Activated CD4-positive, alpha-beta T cell treated with anti-CD3 and anti-CD28 coated beads for 48 hours (primary cell): Measurements from ENCODE around the gene SP7.
A peak's percentile ranks its signal among the peaks of the same experiment; 100 is the strongest.
"Not testable (repeated sequence)": the region's sequence is repeated elsewhere in the genome, so short reads cannot be mapped to it uniquely, and the experiment has no call there.

Source experiments
- DNase-seq: peaks from one replicate; pipeline ENCODE4 v3.0.0-alpha.2; 2020

The SP7 gene

GRCh38 chr12:53336181-53336681 lies at the start of gene SP7:
Gene SP7 (minus strand): TSS chr12:53336354. CDS start chr12:53335646, 708 bp downstream.
- DNase-seq, result no peak

- DNase-seq, result no peak
Measured at GRCh38 chr12:53383258-53383657, 47.1 kb upstream of the SP7 start.

GRCh38 chr12:53381731-53382630 lies 45.8 kb upstream of the SP7 start:
- peak; percentile 50 for DNase-seq

GRCh38 chr12:53380794-53381730 lies 44.9 kb upstream of the SP7 start:
- DNase-seq, result no peak

- DNase-seq, result peak; percentile 100
Measured at GRCh38 chr12:53380104-53380793, 44.1 kb upstream of the SP7 start, which contains the start of gene SP1. Gene SP1 (plus strand): TSS chr12:53380176. CDS start chr12:53380292, 116 bp downstream.

DNA sequence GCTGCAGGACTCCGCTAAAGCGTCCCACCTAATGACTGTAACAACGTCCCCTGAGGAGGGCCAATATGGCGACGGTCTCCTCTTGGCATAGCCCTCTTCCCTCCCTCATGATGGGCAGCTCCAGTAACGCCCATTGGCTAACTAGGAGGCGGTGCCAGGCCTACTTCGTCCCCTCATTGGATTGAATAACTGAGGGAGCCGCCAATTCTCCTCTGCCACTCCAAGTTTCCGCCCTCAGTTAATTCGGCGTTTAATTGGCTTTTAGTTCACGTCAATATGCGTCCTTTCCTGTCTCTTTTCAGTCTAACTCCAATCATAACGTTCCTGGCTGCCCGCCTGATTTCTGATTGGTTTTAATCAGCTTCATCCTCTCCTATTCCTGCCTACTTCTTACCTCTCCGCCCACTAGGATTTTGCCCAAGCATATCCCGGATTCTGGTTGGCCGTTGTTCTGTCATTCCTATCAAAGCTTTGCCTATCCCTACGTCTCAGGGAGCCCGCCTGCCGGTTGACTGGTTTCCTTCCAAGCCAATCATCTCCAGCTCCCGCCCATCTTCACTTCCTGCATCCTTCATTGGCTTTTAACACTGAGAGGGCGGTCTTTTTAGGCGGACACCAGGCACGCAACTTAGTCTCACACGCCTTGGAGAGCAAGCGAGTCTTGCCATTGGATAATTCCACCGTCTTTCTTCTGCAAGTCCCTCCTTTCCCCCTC lies 43.4 kb upstream of the SP7 start:
- peak; percentile 95 for DNase-seq

GRCh38 chr12:53378724-53379388 lies 42.7 kb upstream of the SP7 start:
- no peak for DNase-seq

GRCh38 chr12:53378222-53378621 lies 42.1 kb upstream of the SP7 start:
- no peak for DNase-seq

DNA sequence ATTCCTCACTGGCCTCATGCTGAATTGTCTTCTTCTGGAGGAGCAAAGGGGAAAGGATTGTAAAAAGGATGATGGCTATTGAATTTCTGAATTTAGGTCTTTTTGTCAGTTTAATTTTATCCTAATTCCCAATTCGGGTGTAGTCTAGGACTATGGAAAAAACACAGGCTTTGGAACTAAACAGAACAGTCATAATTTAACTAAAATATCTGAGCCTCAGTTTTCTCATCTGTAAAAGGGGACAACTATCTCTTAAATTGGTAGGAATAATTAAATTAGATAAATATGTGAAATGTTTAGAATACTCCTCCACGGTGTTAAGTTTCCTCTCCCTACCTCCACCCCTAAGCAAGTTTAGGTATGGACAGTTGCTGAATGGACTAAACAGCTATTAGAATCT lies 40.6 kb upstream of the SP7 start:
- DNase-seq, result no peak

GRCh38 chr12:53374277-53374676 lies 38.1 kb upstream of the SP7 start:
- DNase-seq, result not testable (repeated sequence)

- not testable (repeated sequence) for DNase-seq
Measured at GRCh38 chr12:53373554-53374133, 37.5 kb upstream of the SP7 start.

GRCh38 chr12:53365245-53365904 lies 29.2 kb upstream of the SP7 start:
- DNase-seq, result no peak

GRCh38 chr12:53361638-53362037 lies 25.5 kb upstream of the SP7 start:
- not testable (repeated sequence) for DNase-seq

DNA sequence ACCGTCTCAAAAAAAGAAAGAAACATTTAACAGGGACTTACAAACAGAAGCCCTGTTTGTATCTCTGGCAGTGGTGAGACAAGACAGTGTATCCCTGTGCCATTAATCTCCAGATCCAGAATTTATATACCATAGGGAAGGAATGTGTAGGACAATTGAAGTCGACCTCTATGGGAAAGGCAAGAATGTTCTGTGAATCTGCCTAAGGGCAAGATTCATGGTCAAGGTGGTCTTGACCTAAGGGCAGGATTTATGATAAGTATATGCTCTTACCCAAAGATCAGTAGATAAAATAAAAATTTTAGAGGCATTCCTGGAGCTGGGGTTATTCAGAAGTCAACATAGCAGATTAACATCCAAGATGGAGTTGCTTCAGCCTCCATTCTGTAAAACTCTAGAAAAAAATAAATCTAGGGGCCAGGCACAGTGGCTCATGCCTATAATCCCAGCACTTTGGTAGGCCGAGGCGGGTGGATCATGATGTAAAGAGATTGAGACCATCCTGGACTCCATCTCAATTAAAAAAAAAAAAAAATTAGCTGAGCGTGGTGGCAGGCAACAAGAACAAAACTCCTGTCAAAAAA lies 22.8 kb upstream of the SP7 start:
- no peak for DNase-seq

DNA sequence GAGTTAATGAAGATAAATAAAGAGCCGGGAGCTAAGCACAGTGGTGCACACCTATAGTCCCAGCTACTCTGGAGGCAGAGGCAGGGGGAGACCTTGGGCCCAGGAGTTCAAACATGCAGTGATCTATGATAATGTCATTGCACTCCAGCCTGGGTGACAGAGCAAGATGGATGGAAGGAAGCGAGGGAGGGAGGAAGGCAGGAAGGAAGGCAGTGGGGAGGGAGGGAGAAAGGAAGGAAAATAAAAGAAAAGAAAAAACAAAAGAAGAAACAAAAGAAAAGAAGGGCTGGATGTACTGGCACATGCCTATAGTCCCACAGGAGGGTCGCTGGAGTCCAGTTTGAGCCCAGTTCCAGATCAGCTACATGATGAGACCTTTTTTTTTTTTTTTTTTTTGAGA lies 19.0 kb upstream of the SP7 start:
- DNase-seq, result no peak

DNA sequence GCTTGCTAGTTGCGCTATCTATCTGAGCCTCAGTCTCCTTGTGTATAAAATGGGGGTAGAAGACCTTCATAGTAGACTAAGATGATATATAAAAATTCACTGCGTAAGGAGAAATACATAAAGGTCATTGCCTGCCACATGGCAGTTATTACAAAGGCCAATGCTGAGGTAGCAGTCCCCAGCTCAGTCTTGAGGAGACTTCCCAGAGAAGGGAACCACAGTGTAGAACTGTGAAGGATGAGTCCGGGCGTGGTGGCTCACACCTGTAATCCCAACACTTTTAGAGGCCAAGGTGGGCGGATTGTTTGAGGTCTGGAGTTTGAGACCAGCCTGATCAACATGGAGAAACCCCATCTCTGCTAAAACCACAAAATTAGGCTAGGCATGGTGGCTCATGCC lies 17.1 kb upstream of the SP7 start:
- DNase-seq, result no peak

DNA sequence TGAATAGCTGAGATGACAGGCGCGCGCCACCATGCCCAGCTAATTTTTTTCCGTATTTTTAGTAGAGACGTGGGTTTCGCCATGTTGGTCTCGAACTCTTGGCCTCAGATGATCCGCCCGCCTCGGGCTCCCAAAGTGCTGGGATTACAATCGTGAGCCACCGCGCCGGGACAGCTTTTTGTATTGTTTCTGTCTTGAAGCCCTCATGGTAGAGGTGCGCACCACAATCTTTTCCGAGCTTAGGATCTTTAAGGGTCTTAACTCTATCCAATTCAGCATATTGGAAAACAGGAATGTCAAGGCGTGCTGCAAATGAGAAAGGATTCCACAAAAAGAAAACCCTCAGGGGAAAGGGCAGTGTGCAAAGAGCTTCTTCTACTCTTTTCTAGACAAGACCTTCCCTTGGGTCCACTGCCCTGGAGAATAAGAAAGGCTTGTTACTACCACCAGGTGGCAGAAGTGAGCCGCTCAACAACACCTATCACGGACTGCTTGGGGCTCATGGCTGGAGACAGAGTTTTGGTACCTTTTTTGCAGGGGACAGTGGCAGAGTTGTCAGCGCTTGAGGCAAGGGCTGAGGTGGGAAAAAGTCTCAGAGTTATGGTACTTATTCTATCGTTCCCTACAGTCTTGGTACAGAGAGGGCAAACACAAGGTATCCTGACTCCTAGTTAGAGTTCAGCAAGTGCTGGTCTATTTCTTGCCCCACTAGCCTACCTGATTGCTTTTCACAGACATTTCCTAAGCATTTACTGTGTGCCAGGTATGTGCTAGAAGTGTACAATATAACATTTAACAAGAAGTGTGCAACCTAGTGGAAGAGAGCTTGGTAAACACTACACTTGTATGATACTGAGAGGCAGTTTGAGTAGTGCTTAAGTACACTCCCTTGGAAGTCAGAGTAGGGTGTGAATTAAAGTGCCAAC lies 16.4 kb upstream of the SP7 start:
- DNase-seq, result peak; percentile 88

GRCh38 chr12:53347905-53348304 lies 11.8 kb upstream of the SP7 start:
- DNase-seq, result no peak

GRCh38 chr12:53346491-53346890 lies 10.3 kb upstream of the SP7 start:
- DNase-seq, result no peak
